Panc1 (cell line): ENCODE results near the gene TYW1B. TPM values are rescaled to one million over a fixed set of nuclear protein-coding genes. Genes with fewer than 3 reads are reported as not detected.
"Not testable (repeated sequence)": the region's sequence is repeated elsewhere in the genome, so short reads cannot be mapped to it uniquely, and the experiment has no call there.

ENCODE experiments used
- ATAC-seq: fragments of 200-7000 bp; cut with Tn5 transposase; 2 replicates; pipeline ENCODE4 v1.9.1; 2020; ENCODE audit warnings: mild to moderate bottlenecking, moderate library complexity
- BruUV-seq: library from RNA; stranded (reverse); fragments of 400-500 nt; replicated peaks from 2 replicates; lab custom pipeline; 2021; lab: Mats Ljungman, UMichigan
- CTCF ChIA-PET: fragments of 300-600 bp; sonication (Branson Sonifier 250); formaldehyde crosslinking; loops from one replicate; lab custom pipeline; 2022; ENCODE audit warnings: antibody characterized with exemption; lab: Charles Lee
- POLR2A ChIA-PET: fragments of 300-600 bp; sonication (Branson Sonifier 250); formaldehyde crosslinking; loops from one replicate; lab custom pipeline; 2022; ENCODE audit warnings: antibody characterized with exemption; lab: Charles Lee
- DNase-seq: peaks from one replicate; pipeline ENCODE4 v3.0.0-alpha.2; 2010; ENCODE audit warnings: low read depth, low spot score
- H3K27ac ChIP-seq: 2 replicates; pipeline ENCODE4 v1.5.1; 2011; ENCODE audit warnings: mild to moderate bottlenecking, low read length, inconsistent platforms
- H3K27me3 ChIP-seq: fragments of 200-500 bp; sonication (Bioruptor generic); 2 replicates; pipeline ENCODE4 v1.6.0; 2014; ENCODE audit warnings: low read length, inconsistent platforms; ENCODE audit not compliant: control insufficient read depth, insufficient read depth
- H3K36me3 ChIP-seq: fragments of 200-500 bp; sonication (Bioruptor generic); 2 replicates; pipeline ENCODE4 v1.5.1; 2014; ENCODE audit warnings: inconsistent platforms, mild to moderate bottlenecking, low read length, moderate library complexity; ENCODE audit not compliant: control insufficient read depth, insufficient read depth
- H3K4me1 ChIP-seq: 2 replicates; pipeline ENCODE4 v1.5.1; 2011; ENCODE audit warnings: inconsistent platforms, mild to moderate bottlenecking, low read length, moderate library complexity; ENCODE audit not compliant: control insufficient read depth, insufficient read depth
- H3K4me3 ChIP-seq, 2 experiments: 2 replicates each; pipeline ENCODE4 v1.5.1; 2011 to 2012; ENCODE audit warnings: low read depth in 2 of 2, low read length in 2 of 2, mild to moderate bottlenecking in 2 of 2, inconsistent platforms in 1 of 2, moderate library complexity in 1 of 2
- H3K9me3 ChIP-seq: fragments of 200-500 bp; sonication (Bioruptor generic); 2 replicates; pipeline ENCODE4 v1.5.1; 2014; ENCODE audit warnings: low read depth, mild to moderate bottlenecking, inconsistent platforms, low read length, moderate library complexity; ENCODE audit not compliant: control insufficient read depth, insufficient read depth
- in situ Hi-C: cut with HindIII; loops from 2 replicates; pipeline ENCODE4 v1.10.0; 2016; ENCODE audit warnings: low sequenced_read_pairs, low pct_unique_long_range_greater_than_20kb
- intact Hi-C: fragments of 100-400 bp; cut with micrococcal nuclease; formaldehyde crosslinking; loops from one replicate; pipeline ENCODE4 v1.10.0; 2022; ENCODE audit not compliant: unreplicated experiment
- total RNA-seq: library from RNA; stranded (reverse); gene quantifications from one replicate; pipeline ENCODE4 v1.2.1, GENCODE V29; 2021; ENCODE audit not compliant: unreplicated experiment

Gene TYW1B
- total RNA-seq, 1 experiment from 2014 or later = 2.3 TPM

DNA sequence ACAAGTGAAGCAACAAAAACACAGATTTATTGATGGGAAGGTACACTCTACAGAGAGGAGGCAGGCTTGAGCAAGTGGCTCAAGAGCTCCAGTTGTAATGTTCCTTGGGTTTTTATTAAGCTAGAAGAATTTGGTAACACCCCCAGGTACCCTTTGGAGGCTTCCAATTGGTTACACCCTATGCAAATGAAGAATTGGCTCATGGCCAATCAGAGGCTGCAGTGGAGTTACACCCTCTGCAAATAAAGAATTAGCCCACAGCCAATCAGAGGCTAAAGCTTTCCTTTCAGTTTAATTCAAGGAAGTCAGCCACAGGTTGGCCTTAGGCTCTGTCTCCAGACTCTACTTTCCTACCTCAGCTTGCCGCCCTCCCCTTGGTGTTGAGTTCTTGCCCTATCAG, 10.3 kb downstream of the TYW1B start:
- POLR2A ChIA-PET, DNase-seq: not testable (repeated sequence)

DNA sequence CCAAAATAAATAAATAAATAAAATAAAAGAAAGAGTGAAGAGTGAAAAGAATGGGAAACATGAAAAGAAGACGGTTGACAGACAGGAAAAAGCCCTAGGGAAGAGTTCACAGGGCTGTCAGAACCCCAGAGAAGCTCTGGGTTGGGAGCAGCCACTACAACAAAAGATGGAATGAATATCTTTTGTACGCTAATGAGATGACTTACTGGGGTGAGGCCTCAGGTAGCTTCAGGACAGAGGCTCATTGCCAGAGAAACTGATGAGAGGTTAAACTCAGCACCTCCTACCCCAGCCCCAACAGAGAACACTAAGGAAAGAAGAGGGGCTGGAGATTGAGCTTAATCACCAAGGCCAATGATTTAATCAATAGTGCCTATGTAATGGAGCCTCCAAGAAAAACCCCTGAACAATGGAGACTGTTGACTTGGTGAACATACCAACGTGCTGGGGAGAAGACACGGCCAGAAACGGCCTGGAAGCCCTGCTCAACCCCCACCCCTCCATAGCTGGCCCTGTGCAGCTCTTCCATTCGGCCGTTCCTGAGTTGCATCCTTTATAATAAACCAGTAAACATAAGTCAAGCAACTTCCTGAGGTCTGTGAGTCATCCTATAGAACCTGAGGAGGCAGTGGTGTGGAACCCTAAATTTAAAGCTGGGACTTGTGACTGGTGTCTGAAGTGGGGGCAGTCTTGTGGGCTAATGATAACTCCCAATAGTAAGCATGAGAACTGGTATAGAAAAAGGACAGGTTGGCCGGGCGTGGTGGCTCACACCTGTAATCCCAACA, 11.4 kb downstream of the TYW1B start:
- H3K4me1 ChIP-seq, H3K36me3 ChIP-seq, in situ Hi-C loops, H3K4me3 ChIP-seq, H3K9me3 ChIP-seq, H3K27me3 ChIP-seq, ATAC-seq, CTCF ChIA-PET, H3K27ac ChIP-seq, DNase-seq, POLR2A ChIA-PET, BruUV-seq, intact Hi-C loops: not testable (repeated sequence)

More for the DNA sequence above, 10.3 kb downstream of the TYW1B start:
- H3K9me3 ChIP-seq, H3K27me3 ChIP-seq, H3K4me3 ChIP-seq, H3K27ac ChIP-seq, H3K36me3 ChIP-seq, H3K4me1 ChIP-seq, in situ Hi-C loops, ATAC-seq, intact Hi-C loops, CTCF ChIA-PET, BruUV-seq: not testable (repeated sequence)

DNA sequence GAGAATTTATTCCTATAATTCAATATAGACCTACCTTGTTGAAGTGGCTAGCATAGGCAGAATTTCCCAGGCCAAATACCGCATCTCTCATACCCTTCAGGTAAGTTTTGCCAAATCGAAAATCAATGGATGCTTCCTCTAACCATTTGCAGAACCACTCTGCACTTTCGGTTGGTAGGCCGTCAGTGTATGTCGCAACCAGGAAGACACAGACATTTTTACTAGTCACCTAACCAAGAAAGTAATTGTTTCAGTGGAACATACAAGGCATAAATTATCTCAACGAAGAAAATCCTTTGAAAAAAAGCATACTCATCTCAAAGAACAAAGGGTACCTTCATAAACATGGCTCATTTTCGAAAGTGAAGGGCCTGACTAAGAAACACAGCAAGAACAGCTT, 17.6 kb downstream of the TYW1B start:
- H3K27me3 ChIP-seq, H3K4me3 ChIP-seq, in situ Hi-C loops, CTCF ChIA-PET, H3K36me3 ChIP-seq, BruUV-seq, H3K9me3 ChIP-seq, ATAC-seq, H3K27ac ChIP-seq, POLR2A ChIA-PET, intact Hi-C loops, H3K4me1 ChIP-seq, DNase-seq: not testable (repeated sequence)

DNA sequence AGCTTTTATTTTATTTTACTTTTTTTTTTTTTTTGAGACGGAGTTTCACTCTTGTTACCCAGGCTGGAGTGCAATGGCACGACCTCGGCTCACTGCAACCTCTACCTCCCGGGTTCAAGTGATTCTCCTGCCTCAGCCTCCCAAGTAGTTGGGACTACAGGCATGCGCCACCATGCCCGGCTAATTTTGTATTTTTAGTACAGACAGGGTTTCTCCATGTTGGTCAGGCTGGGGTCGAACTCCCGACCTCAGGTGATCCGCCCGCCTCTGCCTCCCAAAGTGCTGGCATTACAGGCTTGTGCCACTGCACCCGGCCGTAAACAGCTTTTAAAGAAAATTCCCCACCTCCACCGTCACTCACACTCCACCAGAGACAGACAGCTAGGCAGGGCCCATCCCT, 19.5 kb downstream of the TYW1B start:
- in situ Hi-C loops, H3K9me3 ChIP-seq, BruUV-seq, CTCF ChIA-PET, intact Hi-C loops, H3K36me3 ChIP-seq, H3K4me3 ChIP-seq, DNase-seq, H3K4me1 ChIP-seq, H3K27ac ChIP-seq, ATAC-seq, H3K27me3 ChIP-seq, POLR2A ChIA-PET: not testable (repeated sequence)

DNA sequence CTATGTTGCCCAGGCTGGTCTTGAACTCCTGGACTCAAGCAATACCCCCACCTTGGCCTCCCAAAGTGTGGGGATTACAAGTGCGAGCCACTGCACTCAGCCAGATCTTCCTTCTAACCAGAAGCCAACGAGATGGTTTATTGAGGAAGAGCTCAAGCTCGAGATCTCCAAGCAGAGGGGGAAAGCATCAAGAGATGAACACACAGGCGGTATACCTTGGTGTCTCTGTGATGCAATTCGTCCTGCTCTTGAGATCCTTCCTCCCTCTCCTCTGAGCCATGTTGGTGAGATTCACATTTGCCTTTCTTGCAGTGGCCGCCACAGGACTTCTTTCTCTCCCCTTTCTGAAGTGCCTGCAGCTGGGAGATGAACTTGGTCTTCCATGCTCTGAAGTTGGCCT, 21.1 kb downstream of the TYW1B start:
- DNase-seq, ATAC-seq, H3K9me3 ChIP-seq, POLR2A ChIA-PET, BruUV-seq, in situ Hi-C loops, H3K27me3 ChIP-seq, intact Hi-C loops, H3K4me1 ChIP-seq, H3K4me3 ChIP-seq, H3K36me3 ChIP-seq, H3K27ac ChIP-seq, CTCF ChIA-PET: not testable (repeated sequence)
